ENCODE measurements around the gene C16orf87.

- no peak for TF ChIP-seq CTCF (IDR thresholded peaks at IDR 0.05; ENCODE audit: low read depth, low read length, poor library complexity, severe bottlenecking)
- TF ChIP-seq EZH2phosphoT487 (IDR thresholded peaks at IDR 0.05; ENCODE audit: borderline replicate concordance, low read length) = no peak
These were observed 53.2 kb downstream of the C16orf87 start for GRCh38 chr16:46777804-46778203.

Measured in DOHH2 (cell line).